ENCODE data around the gene APCDD1L.
"Not testable (repeated sequence)": the region's sequence is repeated elsewhere in the genome, so short reads cannot be mapped to it uniquely, and the experiment has no call there.

APCDD1L gene

DNA sequence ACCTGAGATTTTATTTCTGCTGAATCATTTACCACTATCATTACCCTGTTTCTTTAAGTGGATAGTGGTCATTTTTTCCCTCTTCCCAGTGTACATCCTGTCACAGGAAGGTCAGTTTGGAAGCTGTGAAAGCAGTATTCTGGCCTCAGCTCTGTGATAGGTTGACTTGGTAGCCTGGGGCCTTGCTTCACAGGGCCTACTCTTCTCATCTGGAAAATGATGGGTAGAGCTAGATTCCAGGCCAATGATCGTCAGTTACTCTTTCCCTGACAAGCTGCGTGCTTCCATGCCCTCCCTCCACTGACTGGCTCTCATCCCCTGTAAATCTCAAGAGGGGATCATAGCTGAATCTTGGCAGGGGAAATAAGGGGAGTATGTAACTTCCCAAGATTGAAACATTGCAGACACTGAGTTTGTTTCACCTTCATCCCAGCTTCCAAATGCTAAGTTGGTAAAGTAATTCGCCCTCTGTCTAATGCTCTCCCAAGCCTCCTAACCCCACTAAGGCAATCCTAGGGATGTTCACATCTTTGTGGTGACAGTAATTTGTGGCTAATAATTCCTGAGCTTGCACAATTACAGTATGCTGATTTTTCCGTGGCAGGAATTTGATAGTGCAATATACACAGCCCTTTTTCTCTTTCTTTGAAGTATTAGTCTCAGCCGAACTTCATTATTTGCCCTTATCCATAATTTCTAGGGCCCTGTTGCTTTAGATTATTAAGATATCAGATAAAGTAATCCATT, 75.0 kb downstream of the APCDD1L start:
- no peak for DNase-seq (ENCODE audit: low spot score)

DNA sequence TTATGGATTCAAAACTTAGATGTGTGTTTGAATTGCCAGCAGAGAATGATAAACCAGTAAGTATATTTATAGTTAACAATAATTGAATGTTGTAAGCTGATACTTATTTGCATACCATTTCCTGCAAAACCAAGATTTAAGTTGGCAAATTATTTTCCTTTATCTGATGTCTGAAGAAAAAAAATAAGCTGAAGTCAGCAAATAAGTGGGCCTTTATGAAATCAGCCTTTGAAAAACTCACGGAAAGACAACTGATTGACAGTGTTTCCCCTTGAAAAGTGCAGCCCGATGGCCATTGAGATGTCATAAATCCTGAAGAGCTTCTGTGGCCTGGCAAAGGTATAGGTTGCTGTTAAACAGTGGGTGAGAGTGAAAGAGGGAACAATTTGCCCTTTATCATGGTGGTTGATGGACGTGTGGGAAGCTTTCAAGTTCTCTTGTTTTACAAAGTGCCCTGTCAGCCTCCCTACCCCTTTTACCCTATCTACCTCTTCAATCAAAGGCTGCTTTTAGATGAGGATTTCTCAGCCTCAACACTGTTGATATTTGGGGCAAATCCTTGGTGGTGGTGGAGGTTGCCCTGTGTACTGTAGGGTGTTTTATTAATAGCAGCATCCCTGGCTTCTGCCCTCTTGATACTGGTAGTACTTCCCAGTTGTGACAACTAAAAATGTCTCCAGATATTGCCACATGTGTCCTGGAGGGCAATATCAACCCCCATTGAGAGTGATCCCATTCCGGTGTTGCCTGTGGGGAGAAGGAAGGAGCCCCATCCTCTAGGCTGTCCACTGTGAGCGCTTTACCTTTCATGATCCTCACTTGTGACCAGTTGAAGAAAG, 76.0 kb downstream of the APCDD1L start:
- DNase-seq (ENCODE audit: low spot score): no peak

DNA sequence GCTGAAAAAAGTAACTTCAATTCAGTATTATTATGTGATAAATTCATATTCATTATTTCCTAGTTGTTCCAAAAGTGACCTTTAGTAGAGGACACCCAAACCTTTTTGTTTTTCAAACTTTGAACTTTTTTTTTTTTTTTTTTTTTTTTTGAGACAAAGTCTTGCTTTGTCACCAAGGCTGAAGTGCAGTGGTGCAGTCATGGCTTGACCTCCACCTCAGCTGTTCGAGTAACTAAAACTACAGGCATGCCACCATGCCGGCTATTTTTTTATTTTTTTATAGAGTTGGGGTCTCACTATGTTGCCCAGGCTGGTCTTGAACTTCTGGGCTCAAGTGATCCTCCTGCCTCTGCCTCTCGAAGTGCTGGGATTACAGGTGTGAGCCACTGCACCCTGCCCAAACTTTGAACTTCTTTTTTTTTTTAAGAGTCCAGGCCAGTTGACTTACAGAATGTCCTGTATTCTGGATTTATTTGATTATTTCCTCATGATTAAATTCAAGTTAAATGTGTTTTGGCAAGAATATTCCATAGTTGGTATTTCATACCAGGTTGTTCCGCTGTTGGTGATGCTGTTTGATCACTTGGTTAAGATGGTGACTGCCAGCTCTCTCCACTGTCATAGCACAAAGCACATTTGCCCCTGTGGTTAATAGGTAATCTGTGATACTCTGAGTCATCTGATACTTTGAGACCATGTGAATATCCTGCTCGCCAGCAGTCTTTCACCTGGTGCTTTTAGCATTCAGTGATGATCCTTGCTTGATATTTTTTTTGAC, 78.1 kb downstream of the APCDD1L start:
- DNase-seq (ENCODE audit: low spot score): peak; percentile 80

DNA sequence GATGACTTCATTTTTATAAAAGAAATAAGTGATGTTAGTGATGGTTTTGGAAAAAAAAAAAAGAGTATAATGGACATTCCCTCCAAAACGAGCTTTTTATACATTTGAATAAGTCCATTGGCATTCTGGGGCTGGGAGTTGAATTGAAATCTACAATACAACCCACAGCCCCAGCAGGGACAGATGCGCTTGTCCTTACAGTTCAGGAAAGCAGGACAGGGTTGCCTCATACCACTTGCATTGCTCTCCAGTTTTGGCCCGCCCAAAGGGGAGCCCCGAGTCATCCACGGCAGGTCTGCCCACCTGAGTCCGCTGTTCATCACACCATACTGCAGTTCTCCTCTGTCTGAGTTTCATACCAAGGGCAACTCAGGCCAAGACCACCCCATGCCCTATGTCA, 80.0 kb downstream of the APCDD1L start:
- no peak for DNase-seq (ENCODE audit: low spot score)

DNA sequence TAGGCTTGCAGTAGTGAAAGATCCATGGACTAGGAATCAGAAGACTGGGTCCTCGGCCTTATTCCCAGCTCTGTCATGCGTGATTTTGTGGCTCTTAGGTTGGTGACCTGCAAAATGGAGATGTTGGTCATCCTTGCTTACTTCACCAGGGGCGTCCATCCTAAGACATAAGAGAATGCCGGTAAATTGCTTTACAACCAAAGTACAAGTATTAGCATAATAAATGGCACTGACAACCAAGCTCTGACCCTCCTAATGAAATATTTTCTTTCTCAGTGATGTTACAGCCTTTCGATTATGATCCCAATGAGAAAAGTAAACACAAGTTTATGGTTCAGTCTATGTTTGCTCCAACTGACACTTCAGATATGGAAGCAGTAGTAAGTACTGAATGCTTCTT, 80.9 kb downstream of the APCDD1L start:
- no peak for DNase-seq (ENCODE audit: low spot score)

DNA sequence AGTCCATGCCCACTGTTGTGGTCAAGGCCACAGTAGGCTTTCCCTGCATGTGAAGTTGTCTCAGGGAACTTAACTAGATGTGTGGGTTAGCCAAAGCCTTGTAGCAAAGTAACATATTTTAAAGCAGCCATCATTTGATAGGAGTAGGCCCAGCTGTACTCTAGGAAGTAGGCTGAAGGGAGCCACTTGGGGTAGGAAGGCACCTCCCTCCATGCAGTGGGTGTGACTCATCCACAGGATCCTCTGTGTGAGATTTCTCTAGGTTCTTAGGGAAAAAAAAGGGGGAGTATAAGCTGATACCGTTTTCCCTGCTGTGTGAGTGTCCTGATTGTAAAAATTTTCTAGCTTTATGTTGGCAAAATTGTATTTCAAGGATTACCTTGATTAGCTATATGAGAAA, 81.4 kb downstream of the APCDD1L start:
- DNase-seq (ENCODE audit: low spot score): peak; percentile 17

DNA sequence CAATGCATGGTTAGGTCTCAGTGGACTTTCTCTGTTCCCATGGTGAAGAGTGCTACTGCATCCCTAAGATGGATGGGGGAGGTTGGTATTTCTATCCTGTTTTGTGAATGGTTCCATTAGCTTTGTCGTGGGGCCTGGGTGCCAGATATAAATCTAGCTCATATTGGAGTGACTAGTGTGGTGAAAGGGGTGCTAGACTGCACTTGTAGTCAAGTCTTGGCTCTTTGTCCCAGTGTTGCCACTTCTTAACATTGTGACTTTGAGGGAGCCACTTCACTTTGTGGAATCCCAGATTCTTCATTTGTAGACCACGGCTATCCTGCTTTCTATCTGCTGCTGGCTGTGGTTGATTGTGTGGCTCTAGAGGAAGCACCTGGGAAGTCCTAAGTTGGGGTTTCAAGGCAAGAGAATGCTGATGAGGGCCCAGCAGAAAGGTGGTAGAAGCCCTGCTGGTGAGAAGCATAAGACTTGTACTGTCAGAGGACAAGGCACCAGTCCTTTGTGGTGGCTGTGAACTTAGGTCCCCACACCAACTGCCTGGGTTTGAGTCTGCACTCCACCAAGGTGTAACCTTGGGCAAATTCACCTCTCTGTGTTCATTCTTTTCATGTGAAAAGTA, 82.1 kb downstream of the APCDD1L start:
- DNase-seq (ENCODE audit: low spot score): no peak

DNA sequence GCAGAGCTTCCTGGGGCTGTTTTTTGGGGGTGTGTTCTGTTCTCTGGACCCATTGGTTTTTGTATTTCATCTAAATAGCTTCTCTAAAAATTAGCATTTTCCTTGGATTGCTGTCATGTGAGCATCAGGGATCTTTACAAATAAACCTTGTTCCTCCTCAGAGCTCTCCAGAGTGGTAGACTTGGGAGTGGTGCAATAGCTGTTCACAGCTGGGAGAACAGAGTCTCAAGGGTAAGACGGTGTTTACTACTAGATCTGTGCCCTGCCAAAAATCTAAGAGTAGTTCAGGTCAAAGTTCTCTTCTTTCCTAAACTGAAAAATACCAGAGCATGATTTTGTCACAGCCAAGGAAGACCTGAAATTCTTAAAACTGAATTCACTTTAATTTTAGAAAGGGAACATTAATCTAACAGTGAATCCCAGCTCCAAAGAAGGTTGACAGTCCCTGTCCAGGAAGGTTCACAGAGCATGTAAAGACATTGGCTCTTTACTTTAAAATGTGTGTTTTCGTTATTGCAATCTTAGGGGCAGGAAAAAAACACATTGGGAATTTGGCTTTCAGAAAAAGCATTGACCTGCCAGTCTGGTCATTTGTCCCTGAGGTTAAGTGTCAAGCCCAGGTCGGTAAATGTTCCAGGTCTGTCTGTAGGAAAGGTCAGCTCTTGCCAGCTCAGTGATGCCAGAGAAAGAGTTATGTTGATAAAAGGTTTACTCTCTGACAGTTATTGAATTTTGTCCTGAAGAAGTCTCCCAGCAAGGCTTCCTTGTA, 82.8 kb downstream of the APCDD1L start:
- no peak for DNase-seq (ENCODE audit: low spot score)

DNA sequence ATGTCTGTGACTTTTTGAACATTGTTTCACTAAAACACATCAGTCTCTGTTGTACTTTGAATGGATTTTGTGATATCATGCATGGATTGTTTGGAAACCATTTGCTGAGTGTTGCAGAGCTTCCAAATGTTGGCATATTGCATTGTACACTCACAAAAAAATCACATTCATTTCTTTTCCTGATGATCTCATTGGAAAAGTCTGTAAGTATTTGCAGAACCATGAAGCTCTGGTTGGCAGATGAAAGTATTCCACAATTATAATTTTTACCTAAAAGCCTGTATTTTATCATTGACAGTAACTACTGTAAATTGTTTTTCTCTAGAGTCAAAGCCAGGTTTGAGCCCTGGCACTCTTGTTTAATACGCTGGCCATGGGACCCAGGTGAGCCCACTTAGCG, 84.1 kb downstream of the APCDD1L start:
- no peak for DNase-seq (ENCODE audit: low spot score)

DNA sequence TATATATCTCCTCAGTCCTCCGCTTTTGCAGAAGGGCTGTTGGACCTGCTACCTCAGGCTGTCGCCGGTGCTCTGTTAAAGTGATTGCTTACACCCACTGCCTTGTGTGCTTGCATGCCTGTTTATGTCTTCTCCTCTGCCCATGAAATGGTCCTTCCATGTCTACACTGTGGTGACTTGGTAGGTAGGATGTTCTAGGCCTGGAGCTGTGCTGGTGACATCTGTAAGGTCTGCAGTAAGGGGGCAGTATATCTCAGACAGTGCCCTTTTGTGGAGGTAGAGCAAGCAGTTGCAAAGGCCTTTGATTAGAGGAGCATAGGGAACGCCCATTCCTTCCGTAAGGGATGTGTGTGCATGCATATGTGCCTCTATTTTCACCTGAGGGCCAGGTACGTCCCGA, 85.9 kb downstream of the APCDD1L start:
- no peak for DNase-seq (ENCODE audit: low spot score)

DNA sequence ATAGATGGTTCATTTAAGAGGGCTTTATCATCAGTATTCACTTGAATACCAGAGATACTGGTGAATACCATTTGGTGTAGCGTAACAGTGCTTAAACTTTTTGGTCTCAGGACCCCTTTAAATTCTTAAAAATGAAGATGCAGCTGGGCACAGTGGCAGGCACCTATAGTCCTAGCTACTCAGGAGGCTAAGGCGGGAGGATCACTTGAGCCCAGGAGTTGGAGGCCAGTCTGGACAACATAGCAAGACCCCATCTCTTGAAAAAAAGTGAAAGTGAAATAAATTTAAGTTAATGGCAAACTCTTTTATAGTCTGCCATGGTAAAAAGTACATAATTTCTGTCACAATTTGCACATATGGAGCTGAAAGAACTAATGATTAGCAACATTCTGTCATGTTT, 86.8 kb downstream of the APCDD1L start:
- no peak for DNase-seq (ENCODE audit: low spot score)

DNA sequence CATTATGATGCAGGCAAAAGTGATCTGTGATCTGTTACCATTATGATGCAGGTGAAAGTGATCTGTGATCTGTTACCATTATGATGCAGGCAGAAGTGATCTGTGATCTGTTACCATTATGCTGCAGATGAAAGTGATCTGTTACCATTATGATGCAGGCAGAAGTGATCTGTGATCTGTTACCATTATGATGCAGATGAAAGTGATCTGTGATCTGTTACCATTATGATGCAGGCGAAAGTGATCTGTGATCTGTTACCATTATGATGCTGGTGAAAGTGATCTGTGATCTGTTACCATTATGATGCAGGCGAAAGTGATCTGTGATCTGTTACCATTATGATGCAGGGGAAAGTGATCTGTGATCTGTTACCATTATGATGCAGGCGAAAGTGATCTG, 87.6 kb downstream of the APCDD1L start:
- DNase-seq (ENCODE audit: low spot score): not testable (repeated sequence)

DNA sequence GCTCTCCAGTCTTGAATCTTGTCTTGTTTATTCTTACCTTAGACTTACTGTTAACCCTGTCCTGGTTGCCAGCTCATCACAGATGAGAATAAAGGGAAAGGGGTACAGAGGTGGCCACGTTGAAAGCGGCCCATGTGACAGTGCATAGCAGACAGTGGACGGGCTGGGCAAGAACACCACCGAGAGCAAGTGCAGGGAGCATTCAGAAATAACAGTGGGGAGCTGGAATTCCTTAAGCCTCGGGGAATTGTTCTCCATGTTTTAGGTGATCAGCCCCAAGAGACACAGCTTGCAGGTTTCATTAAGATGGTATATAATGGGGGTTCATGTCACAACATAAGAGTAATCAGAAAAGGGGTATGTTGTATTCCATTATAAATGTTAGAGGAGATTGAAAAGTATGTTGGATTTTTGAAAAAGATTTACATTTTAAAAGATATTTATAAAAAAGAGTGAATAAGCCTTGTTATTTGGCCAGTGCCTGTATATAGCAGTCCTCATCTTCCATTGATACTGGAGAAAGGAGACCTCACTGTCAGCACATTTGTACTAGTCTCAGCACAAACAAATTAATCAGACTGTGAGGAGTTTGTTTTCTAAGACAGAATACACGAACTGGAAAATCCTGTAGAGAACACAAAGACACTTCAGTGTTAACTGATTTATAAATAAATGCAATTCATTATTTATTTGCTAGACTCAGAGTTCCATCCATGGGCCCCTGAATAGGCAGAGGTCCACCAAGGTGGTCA, 90.8 kb downstream of the APCDD1L start:
- no peak for DNase-seq (ENCODE audit: low spot score)

DNA sequence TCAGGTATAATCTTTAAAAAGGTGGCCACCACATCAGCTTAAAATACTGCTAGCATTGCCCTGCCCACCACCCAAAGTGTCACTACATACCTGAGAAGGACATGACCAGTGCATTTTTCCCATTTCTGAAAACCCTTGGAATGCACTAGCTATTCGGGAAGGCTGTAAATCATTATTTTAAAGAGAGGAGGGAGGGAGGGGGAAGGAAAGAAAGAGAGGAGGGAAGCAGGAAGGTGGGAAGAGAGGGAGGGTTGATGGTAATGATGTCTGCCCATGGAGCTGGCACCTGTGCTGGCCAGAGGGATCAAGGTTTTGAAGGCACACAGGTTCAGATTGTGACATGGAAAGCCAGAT, 93.7 kb downstream of the APCDD1L start:
- no peak for DNase-seq (ENCODE audit: low spot score)

DNA sequence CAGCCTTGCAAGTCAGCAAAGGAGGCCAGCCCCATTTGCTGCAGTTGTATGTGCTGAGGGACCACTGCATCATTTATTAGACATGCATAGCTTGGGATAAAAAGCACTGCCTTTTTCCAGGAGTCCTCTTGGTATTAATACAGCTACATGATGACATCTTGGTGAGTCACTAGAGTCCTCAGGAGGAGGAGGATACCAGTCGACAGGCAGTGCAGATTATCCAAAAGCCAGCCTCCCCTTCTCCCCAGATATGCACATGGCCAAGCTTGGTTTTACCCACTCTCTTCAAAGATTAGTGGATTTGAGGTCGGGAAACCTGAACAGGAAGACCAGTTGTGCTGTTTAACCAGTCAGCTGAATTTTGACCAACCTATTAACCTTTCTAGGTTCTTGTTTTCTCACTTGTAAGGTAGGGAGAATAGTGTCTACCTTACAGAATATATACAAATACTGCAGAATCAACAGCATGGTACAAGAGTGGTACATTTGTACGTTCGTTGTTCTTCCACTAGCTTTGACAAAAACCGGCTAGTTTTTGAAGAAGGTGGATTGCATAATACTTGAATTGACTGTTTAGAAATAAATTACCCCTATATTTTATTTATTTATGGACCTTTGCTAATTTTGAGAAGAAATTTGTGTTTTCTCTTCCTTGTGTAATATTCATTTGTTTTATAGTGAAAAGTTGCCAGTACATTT, 94.3 kb downstream of the APCDD1L start:
- DNase-seq (ENCODE audit: low spot score): peak; percentile 16

DNA sequence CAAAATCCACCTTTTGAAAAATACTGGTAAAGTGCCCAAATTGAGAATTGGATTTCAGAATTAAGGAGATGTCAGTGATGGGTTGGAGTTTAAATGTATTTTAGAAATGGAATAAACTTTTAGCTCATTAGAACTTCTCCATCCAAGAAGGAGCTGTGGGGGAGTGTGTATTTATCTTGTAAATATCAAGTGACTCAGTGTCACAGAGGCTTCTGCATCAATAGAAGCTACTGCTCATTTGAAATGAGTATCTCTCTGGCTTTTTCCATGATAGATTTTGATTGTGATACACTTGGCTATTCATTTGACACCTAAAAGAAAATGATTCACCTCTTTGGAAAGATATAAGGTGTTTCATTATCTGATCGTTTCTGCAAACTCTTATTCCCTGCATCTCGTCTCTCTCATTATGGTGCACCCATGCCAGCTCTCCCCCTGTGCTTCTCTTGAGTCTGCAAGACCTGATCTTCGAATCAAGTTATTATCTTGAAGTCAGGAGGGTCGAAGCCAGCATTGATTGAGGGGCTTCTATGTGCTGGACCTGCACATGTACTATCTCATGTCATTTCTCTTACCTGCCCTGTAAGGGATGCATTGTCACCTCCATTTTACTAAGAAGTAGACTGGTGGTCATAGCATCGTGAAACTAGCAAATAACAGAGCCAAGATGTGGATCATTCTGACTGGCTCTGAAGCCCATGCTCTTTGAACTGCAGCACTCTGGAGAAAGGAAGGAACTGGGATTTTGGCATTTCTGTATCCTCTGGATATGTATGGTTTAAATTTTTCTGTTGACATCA, 96.0 kb downstream of the APCDD1L start:
- no peak for DNase-seq (ENCODE audit: low spot score)

DNA sequence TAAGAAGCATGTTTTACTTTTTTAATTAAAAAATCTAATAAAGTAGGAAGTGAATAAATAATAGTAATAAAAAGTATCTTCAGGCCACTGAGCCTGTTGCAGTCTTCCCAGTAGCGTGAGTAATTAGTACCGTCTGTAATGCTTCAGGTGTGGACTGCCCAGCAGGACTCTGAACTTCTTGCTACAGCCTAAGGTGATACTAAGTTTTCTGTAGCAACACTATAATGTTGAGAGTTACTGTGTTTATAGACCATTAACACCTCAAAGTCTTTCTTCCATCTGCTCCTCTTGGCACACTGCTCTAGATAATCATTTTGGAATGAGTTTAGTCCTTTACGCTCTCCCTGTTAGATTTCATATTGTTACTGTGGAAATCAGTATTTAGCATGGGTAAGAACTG, 97.8 kb downstream of the APCDD1L start:
- no peak for DNase-seq (ENCODE audit: low spot score)

DNA sequence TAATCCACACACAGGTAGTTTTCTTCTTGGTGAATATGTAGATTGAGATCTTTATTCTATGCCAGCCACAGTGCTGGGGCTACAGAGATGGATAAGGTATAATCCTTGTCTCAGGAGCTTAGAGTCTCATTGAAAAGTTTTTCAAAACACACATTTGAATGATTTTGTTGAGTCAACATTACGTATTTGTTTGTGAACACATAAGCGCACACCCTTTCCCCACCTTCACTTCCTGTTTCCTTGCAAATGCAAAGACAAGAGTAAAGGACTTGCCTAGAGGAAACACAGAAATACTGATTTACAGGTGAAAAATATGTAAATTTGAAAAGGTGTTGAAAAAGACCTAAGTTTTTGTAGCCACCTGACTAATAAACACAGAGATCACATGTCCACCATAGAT, 98.4 kb downstream of the APCDD1L start:
- no peak for DNase-seq (ENCODE audit: low spot score)

DNA sequence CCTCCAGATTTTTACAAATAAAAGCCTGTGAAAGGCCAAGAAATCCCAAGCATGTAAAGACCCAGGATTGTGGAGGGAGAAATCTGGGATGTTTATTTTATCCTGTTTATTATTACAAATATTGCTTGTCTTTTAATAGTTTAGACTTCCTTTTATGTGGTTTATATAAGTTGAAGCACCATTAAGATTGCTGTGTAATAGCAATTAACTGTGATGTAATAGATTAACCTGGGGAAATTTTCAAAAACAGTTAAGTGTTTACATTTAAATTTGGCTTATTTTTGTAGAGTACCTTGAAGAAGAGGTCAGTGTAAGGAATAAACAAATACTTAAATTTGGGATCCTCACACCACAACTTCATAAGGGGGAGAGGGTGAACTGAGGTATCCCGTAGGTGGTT, 99.1 kb downstream of the APCDD1L start:
- no peak for DNase-seq (ENCODE audit: low spot score)
